Measurements from ENCODE around the gene PLXNA2.

GRCh38 chr1:208232662-208233038 lies 11.5 kb downstream of the PLXNA2 start:
- TF ChIP-seq CTCF (conservative IDR thresholded peaks at IDR 0.05): no peak
- no peak for TF ChIP-seq EZH2 (IDR thresholded peaks at IDR 0.05; ENCODE audit: low read depth)

All from PC-9 (cell line).